ENCODE measurements around the gene OLFML2B. TPM values are rescaled to one million over a fixed set of nuclear protein-coding genes. Genes with fewer than 3 reads are reported as not detected.
"Not testable (repeated sequence)": the region's sequence is repeated elsewhere in the genome, so short reads cannot be mapped to it uniquely, and the experiment has no call there.

OLFML2B gene
- total RNA-seq, 1 donor from 2014 or later: 1.7 TPM

DNA sequence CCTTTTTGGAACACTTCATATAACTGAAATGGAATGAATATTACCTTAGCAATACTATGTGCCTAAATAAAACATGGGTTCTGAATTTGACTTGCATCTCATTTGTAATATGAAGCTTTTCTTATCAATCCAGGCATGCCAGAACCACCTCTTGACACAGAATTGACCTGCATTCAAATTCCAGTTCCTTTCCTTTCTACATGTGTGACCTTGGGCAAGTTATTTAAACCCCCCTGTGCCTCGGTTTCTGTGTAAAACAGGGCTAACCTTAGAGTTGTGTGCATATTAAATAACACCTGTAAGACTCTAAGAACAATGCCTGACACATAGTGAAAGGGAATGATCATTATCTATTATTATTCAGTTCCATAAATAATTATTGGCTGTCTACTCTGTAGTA, 43.8 kb upstream of the OLFML2B start:
- TF ChIP-seq, protein P1, sequence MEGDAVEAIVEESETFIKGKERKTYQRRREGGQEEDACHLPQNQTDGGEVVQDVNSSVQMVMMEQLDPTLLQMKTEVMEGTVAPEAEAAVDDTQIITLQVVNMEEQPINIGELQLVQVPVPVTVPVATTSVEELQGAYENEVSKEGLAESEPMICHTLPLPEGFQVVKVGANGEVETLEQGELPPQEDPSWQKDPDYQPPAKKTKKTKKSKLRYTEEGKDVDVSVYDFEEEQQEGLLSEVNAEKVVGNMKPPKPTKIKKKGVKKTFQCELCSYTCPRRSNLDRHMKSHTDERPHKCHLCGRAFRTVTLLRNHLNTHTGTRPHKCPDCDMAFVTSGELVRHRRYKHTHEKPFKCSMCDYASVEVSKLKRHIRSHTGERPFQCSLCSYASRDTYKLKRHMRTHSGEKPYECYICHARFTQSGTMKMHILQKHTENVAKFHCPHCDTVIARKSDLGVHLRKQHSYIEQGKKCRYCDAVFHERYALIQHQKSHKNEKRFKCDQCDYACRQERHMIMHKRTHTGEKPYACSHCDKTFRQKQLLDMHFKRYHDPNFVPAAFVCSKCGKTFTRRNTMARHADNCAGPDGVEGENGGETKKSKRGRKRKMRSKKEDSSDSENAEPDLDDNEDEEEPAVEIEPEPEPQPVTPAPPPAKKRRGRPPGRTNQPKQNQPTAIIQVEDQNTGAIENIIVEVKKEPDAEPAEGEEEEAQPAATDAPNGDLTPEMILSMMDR (conservative IDR thresholded peaks at IDR 0.05; ENCODE audit: low read depth, low read length): no peak
- H3K4me3 ChIP-seq (ENCODE audit: low read depth, low read length): no peak overlapping the region
- DNase-seq (ENCODE audit: low read depth): no peak

- not testable (repeated sequence) for DNase-seq (ENCODE audit: low read depth); H3K4me3 ChIP-seq (ENCODE audit: low read depth, low read length)
Measured at GRCh38 chr1:162066836-162067235, 43.2 kb upstream of the OLFML2B start.

DNA sequence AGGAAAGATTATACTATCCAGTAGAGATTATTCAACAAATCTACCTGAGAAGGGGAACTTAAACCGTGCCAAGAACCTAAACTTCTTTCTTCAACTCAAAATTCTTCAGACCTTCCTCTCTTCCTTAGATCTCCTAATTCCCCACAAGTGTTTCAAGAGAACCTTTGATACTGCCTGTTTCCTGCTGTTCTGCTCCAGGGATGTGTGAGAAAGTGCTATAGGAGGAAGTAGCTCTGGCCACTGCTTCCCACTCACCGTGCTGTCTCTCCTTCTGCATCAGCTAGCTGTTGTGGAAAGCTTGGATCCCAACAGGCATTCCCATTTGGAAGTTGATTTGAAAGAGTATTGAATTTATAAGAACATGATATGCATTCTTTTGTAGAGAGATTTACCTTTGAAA, 41.3 kb upstream of the OLFML2B start:
- TF ChIP-seq, protein P1 (conservative IDR thresholded peaks at IDR 0.05; ENCODE audit: low read depth, low read length): no peak
- no peak overlapping the region for H3K4me3 ChIP-seq (ENCODE audit: low read depth, low read length)
- DNase-seq (ENCODE audit: low read depth): no peak

DNA sequence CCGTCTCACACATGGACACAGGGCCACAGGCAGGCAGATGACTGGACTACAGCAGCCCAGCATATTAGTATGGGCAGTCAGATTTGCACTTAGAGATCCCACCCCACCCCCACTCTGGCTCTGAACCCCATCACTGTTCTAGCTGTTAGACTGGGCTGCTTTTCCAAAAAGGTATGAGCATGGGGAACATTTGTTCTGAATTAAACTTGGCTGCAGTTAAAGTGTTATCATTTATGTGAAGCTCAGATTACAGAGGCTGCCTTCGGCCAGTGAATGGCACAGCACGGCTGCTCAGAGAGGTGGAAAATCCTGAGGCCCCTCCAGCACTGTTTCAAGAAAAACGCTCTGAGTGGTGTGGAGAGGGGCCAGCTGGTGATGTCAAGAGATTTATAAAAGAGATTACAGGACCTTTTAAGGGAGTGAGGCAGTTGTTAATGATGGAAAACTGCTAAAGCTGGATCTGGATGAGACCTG, 38.9 kb upstream of the OLFML2B start:
- TF ChIP-seq, protein P1 (conservative IDR thresholded peaks at IDR 0.05; ENCODE audit: low read depth, low read length): no peak
- no peak overlapping the region for H3K4me3 ChIP-seq (ENCODE audit: low read depth, low read length)
- DNase-seq (ENCODE audit: low read depth): no peak

DNA sequence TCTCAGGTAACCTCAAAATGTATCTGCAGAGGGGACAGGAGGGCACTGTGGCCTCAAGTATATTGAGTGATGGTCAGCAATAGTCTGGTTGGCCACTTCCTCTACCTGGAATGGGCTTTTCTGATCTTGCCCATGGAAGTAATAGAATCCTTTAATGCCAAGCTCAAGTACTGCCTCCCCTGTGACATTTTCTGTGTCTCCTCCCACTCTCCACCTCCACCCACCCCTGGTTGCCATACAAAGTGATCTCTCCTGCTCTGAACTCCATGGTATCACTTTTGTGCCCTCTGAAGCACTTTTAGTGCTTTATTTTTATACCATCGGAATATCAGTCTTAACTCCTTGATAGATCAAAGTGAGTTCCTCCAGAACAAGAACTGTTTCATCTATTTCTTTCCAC, 36.6 kb upstream of the OLFML2B start:
- no peak overlapping the region for H3K4me3 ChIP-seq (ENCODE audit: low read depth, low read length)
- no peak for DNase-seq (ENCODE audit: low read depth)
- TF ChIP-seq, protein P1 (conservative IDR thresholded peaks at IDR 0.05; ENCODE audit: low read depth, low read length): no peak

GRCh38 chr1:162059721-162060120, 36.1 kb upstream of the OLFML2B start:
- H3K4me3 ChIP-seq (ENCODE audit: low read depth, low read length): no peak overlapping the region
- DNase-seq (ENCODE audit: low read depth): no peak
- TF ChIP-seq, protein P1 (conservative IDR thresholded peaks at IDR 0.05; ENCODE audit: low read depth, low read length): no peak

DNA sequence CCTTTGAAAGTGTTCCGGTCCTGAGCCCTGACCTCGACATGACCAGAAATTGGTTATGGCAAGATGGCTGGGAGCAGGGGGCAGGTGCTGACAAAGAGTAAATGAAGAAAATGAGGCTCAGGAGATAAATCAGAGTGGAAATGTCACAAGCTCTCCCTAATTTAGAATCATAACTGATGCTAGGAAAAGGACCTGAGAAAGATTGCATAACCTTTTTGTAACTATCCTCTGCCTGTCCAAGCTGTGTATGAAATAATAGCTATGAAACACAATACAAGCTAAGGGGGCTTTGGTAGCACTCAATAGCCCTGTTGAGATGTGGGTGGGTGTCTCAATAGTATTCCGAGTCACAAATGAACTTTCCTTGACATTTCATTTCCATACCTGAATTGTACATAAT, 32.9 kb upstream of the OLFML2B start:
- no peak overlapping the region for H3K4me3 ChIP-seq (ENCODE audit: low read depth, low read length)
- TF ChIP-seq, protein P1 (conservative IDR thresholded peaks at IDR 0.05; ENCODE audit: low read depth, low read length): no peak
- DNase-seq (ENCODE audit: low read depth): no peak
